Common myeloid progenitor, CD34-positive (primary cell): Measurements from ENCODE around the gene MYBPHL. TPM values are rescaled to one million over a fixed set of nuclear protein-coding genes. Genes with fewer than 3 reads are reported as not detected.

Experiments
- CTCF ChIA-PET: fragments of 350-600 bp; sonication (Branson Sonifier 250); formaldehyde crosslinking; loops from one replicate; lab custom pipeline; 2021; ENCODE audit warnings: antibody characterized with exemption; lab: Charles Lee
- POLR2A ChIA-PET: fragments of 350-600 bp; sonication (Branson Sonifier 250); formaldehyde crosslinking; loops from one replicate; lab custom pipeline; 2021; ENCODE audit warnings: antibody characterized with exemption; lab: Charles Lee
- DNase-seq, 3 donors: peaks; one replicate each; pipeline versions ENCODE4 v3.0.0 to v3.0.0-alpha.2; 2013
- H3K27ac ChIP-seq, 2 experiments: 1 replicate in 1 of 2; 2 replicates in 1 of 2; pipeline ENCODE4 v1.7.0; 2013; ENCODE audit warnings: inconsistent platforms in 2 of 2, low read length in 2 of 2, mild to moderate bottlenecking in 2 of 2, low read depth in 1 of 2, moderate library complexity in 1 of 2; ENCODE audit not compliant: severe bottlenecking in 2 of 2, insufficient read depth in 1 of 2, poor library complexity in 1 of 2
- H3K27me3 ChIP-seq, 5 experiments: replicated peaks in 2 of 5; 1 replicate in 3 of 5; 2 replicates in 2 of 5; pipeline versions ENCODE4 v1.6.1 to v1.7.0; 2013; ENCODE audit warnings: low read length in 4 of 5, mild to moderate bottlenecking in 2 of 5, moderate library complexity in 2 of 5, inconsistent platforms in 1 of 5; ENCODE audit not compliant: insufficient read depth in 5 of 5, control insufficient read depth in 4 of 5
- H3K36me3 ChIP-seq, 4 experiments: 1 replicate in 2 of 4; 2 replicates in 2 of 4; pipeline versions ENCODE4 v1.6.1 to v1.7.0; 2013; ENCODE audit warnings: low read length in 3 of 4, control low read depth in 1 of 4, mild to moderate bottlenecking in 1 of 4; ENCODE audit not compliant: control insufficient read depth in 4 of 4, insufficient read depth in 4 of 4
- H3K4me1 ChIP-seq, 4 experiments: 1 replicate in 3 of 4; 2 replicates in 1 of 4; pipeline versions ENCODE4 v1.6.1 to v1.7.1; 2013; ENCODE audit warnings: low read length in 3 of 4, mild to moderate bottlenecking in 3 of 4, control low read depth in 1 of 4, inconsistent platforms in 1 of 4, moderate library complexity in 1 of 4; ENCODE audit not compliant: control insufficient read depth in 4 of 4, insufficient read depth in 4 of 4; ENCODE audit errors: control extremely low read depth in 1 of 4
- H3K4me3 ChIP-seq, 7 experiments: 1 replicate in 4 of 7; 2 replicates in 3 of 7; pipeline versions ENCODE4 v1.5.1 to v1.7.0; 2013; ENCODE audit warnings: mild to moderate bottlenecking in 7 of 7, low read length in 6 of 7, moderate library complexity in 6 of 7, inconsistent platforms in 2 of 7, low read depth in 2 of 7, control low read depth in 1 of 7; ENCODE audit not compliant: insufficient read depth in 4 of 7, control insufficient read depth in 1 of 7; ENCODE audit errors: extremely low read depth in 1 of 7
- H3K9me3 ChIP-seq, 5 experiments: 1 replicate in 4 of 5; 2 replicates in 1 of 5; pipeline versions ENCODE4 v1.6.1 to v1.7.1; 2013; ENCODE audit warnings: low read length in 4 of 5, mild to moderate bottlenecking in 2 of 5, inconsistent platforms in 1 of 5, low read depth in 1 of 5, moderate library complexity in 1 of 5; ENCODE audit not compliant: control insufficient read depth in 4 of 5, insufficient read depth in 2 of 5; ENCODE audit errors: control extremely low read depth in 1 of 5
- WGBS: methylation state at CpG from one replicate; pipeline ENCODE4 v1.1.5; 2013; ENCODE audit not compliant: insufficient coverage; 5-methylcytosine and 5-hydroxymethylcytosine counted together
- polyA plus RNA-seq: library from polyadenylated mRNA; unstranded; fragments of 120-200 nt; gene quantifications from one replicate; pipeline ENCODE4 v1.2.1, GENCODE V29; 2013

MYBPHL gene
- not detected for polyA plus RNA-seq

- no peak within 1 kb of the TSS for H3K4me3 ChIP-seq
- CTCF ChIA-PET, result interaction anchor here (1.1 to 3.1 kb wide), 4 partner anchors 10 to 28 kb away, joined by 3 to 17 read pairs (median 5); no protein-coding TSS in a partner anchor
- no peak within 1 kb of the TSS for H3K27ac ChIP-seq
Measured at GRCh38 chr1:109306832-109307273, at the start of gene MYBPHL. MYBPHL (minus strand) TSS chr1:109307011; CDS start chr1:109306991, 20 bp downstream.

GRCh38 chr1:109356505-109356904, 49.7 kb upstream of the MYBPHL start:
- no peaks in the 10 kb centered on the region for H3K27me3 ChIP-seq
- no peak overlapping the region for H3K4me3 ChIP-seq
- CTCF ChIA-PET, result no interaction called here
- H3K27ac ChIP-seq, result no peak overlapping the region
- no peak for DNase-seq
- WGBS, result no CpG with 5 or more reads among the region's 1 CpG
- no peaks in the 10 kb centered on the region for H3K36me3 ChIP-seq
- H3K4me1 ChIP-seq, result peaks cover 0 to 6% (median 0%) of the 10 kb centered on the region in 4 experiments
- POLR2A ChIA-PET, result no interaction called here
- H3K9me3 ChIP-seq, result no peaks in the 10 kb centered on the region

More at GRCh38 chr1:109306832-109307273, at the start of gene MYBPHL:
- POLR2A ChIA-PET, result interaction anchor here (0.6 kb wide), 2 partner anchors 28 to 86 kb away, joined by 3 read pairs; no protein-coding TSS in a partner anchor
- no peak for DNase-seq
- WGBS, result 100% methylated on average over 3 of the region's 7 CpGs
- H3K27me3 ChIP-seq, result peaks cover 0 to 16% (median 2%) of the 10 kb centered on the region in 5 experiments
- H3K4me1 ChIP-seq, result peaks cover 0 to 16% (median 4%) of the 10 kb centered on the region in 4 experiments
- H3K9me3 ChIP-seq, result no peaks in the 10 kb centered on the region
- no peaks in the 10 kb centered on the region for H3K36me3 ChIP-seq

DNA sequence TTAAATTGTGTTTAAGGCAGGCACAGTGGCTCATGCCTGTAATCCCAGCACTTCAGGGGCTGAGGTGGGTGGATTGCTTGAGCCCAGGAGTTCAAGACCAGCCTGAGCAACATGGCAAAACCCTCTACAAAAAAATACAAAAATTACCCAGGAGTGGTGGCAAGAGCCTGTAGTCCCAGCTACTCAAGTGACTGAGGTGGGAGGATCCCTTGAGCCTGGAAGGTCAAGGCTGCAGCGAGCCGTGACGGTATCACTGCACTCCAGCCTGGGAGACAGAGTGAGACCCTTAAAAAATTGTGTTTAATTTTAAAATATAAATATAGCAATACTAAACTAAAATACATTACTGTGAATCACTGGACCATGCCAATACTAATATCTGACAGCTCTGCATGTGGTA, 48.1 kb upstream of the MYBPHL start:
- ChIA-PET POLR2A (no interaction called here), CTCF (no interaction called here)

GRCh38 chr1:109351457-109351856, 44.6 kb upstream of the MYBPHL start:
- Histone ChIP-seq H3K27ac (no peak overlapping the region), H3K4me1 (peaks cover 0 to 4% (median 0%) of the 10 kb centered on the region in 4 experiments), H3K9me3 (no peaks in the 10 kb centered on the region), H3K4me3 (no peak overlapping the region), H3K27me3 (no peaks in the 10 kb centered on the region), H3K36me3 (peaks cover 0 to 16% (median 0%) of the 10 kb centered on the region in 4 experiments)
- ChIA-PET POLR2A (no interaction called here), CTCF (interaction anchor here (0.8 to 2.4 kb wide), 2 partner anchors 9 to 15 kb away, joined by 4 to 7 read pairs; no protein-coding TSS in a partner anchor)
- DNase-seq, result no peak
- WGBS, result 94% methylated on average over 5 of the region's 5 CpGs

More for the DNA sequence above, 48.1 kb upstream of the MYBPHL start:
- peaks cover 0 to 12% (median 0%) of the 10 kb centered on the region in 4 experiments for H3K36me3 ChIP-seq
- H3K27me3 ChIP-seq, result no peaks in the 10 kb centered on the region
- WGBS, result no CpG with 5 or more reads among the region's 3 CpGs
- no peaks in the 10 kb centered on the region for H3K9me3 ChIP-seq
- H3K4me3 ChIP-seq, result no peak overlapping the region
- DNase-seq, result no peak
- H3K27ac ChIP-seq, result no peak overlapping the region
- peaks cover 0 to 4% (median 0%) of the 10 kb centered on the region in 4 experiments for H3K4me1 ChIP-seq

- no peak overlapping the region for H3K27ac ChIP-seq
- peaks cover 0 to 4% (median 0%) of the 10 kb centered on the region in 4 experiments for H3K4me1 ChIP-seq
- peaks cover 0 to 16% (median 0%) of the 10 kb centered on the region in 4 experiments for H3K36me3 ChIP-seq
- H3K9me3 ChIP-seq, result no peaks in the 10 kb centered on the region
- ChIA-PET CTCF (interaction anchor here (2.4 kb wide), 1 partner anchor 10 kb away, joined by 7 read pairs; no protein-coding TSS in a partner anchor), POLR2A (no interaction called here)
- H3K27me3 ChIP-seq, result no peaks in the 10 kb centered on the region
- 100% methylated on average over 1 of the region's 1 CpG for WGBS
- DNase-seq, result no peak
- no peak overlapping the region for H3K4me3 ChIP-seq
Measured at GRCh38 chr1:109350655-109351054, 43.8 kb upstream of the MYBPHL start.

- Histone ChIP-seq H3K9me3 (no peaks in the 10 kb centered on the region), H3K4me3 (no peak overlapping the region), H3K27me3 (no peaks in the 10 kb centered on the region), H3K4me1 (peaks cover 0 to 4% (median 0%) of the 10 kb centered on the region in 4 experiments), H3K27ac (no peak overlapping the region), H3K36me3 (peaks cover 0 to 16% (median 0%) of the 10 kb centered on the region in 4 experiments)
- POLR2A ChIA-PET, result no interaction called here
- no peak for DNase-seq
- CTCF ChIA-PET, result interaction anchor here (2.4 kb wide), 1 partner anchor 10 kb away, joined by 7 read pairs; no protein-coding TSS in a partner anchor
- 100% methylated on average over 4 of the region's 4 CpGs for WGBS
Measured at GRCh38 chr1:109350182-109350581, 43.4 kb upstream of the MYBPHL start.

DNA sequence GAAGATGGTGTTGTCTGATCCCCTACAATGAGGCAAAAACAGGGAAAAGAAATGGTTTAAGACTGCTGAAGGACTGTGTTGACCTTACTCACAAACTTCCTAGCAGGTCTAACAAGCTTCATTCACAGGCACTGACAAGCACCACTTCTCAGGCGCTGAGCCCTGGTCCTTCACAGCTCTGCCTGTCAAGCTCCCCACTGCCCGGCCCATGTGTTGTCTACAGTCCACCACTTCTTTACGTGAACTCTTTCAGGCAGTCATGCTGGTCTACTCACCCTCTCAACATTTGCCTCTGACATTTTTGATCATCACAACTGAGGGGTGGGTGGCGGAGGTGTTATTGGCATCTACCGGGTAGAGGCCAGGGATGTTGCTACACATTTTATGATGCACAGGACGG, 40.7 kb upstream of the MYBPHL start:
- CTCF ChIA-PET, result no interaction called here
- 100% methylated on average over 6 of the region's 6 CpGs for WGBS

More for the DNA sequence above, 40.7 kb upstream of the MYBPHL start:
- H3K36me3 ChIP-seq, result peaks cover 0 to 23% (median 0%) of the 10 kb centered on the region in 4 experiments
- H3K27ac ChIP-seq, result no peak overlapping the region
- H3K4me1 ChIP-seq, result no peaks in the 10 kb centered on the region
- no peak overlapping the region for H3K4me3 ChIP-seq
- POLR2A ChIA-PET, result no interaction called here
- no peaks in the 10 kb centered on the region for H3K9me3 ChIP-seq
- H3K27me3 ChIP-seq, result no peaks in the 10 kb centered on the region
- no peak for DNase-seq
